Activated CD8-positive, alpha-beta memory T cell treated with anti-CD3 and anti-CD28 coated beads, Interleukin-2, amount 10 ng/mL, durations not matched to agents 7 days and 5 days (primary cell): ENCODE measurements around the gene LTC4S. TPM values are rescaled to one million over a fixed set of nuclear protein-coding genes. Genes with fewer than 3 reads are reported as not detected.

ENCODE experiments used
- microRNA-seq: library from miRNA; unstranded; fragments of <30 nt; microRNA quantifications from one replicate; pipeline ENCODE4 v1.2.0, GENCODE V29; 2022
- total RNA-seq, 2 experiments: library from RNA; stranded (reverse); gene quantifications; one replicate each; pipeline ENCODE4 v1.2.3, GENCODE V29; 2021

Gene LTC4S
- total RNA-seq, 2 experiments from 2014 or later: 0.91 to 1.5 TPM

Small RNA genes lying within 50 kb of the gene (microRNA-seq; reads per million reads assigned to microRNA genes)
- 3.4 reads per million for gene MIR1229

Other genes starting within 250 kb of the LTC4S start
- gene RUFY1, start 243.4 kb upstream of the LTC4S start, total RNA-seq: 10 to 100 TPM; 37.4 to 37.9 TPM
- gene HNRNPH1, start 170.3 kb upstream of the LTC4S start, total RNA-seq: 1,000 to 10,000 TPM in 1 of 2 experiments, 100 to 1,000 TPM in 1; 811 to 1,007 TPM
- gene CBY3, start 113.0 kb upstream of the LTC4S start, total RNA-seq: under 1 TPM in 1 of 2 experiments, not detected in 1; 0.59 TPM
- gene CANX, start 95.0 kb upstream of the LTC4S start, total RNA-seq: 100 to 1,000 TPM; 273 to 457 TPM
- gene MAML1, start 61.2 kb upstream of the LTC4S start, total RNA-seq: 10 to 100 TPM; 34.7 to 34.9 TPM
- 100 to 1,000 TPM; 100 to 116 TPM for gene MGAT4B, start 12.9 kb downstream of the LTC4S start, total RNA-seq
- gene SQSTM1, start 26.9 kb downstream of the LTC4S start, total RNA-seq: 100 to 1,000 TPM; 130 to 198 TPM
- 10 to 100 TPM; 20.2 to 21.4 TPM for gene MRNIP, start 64.8 kb downstream of the LTC4S start, total RNA-seq
- gene TBC1D9B, start 113.9 kb downstream of the LTC4S start, total RNA-seq: 10 to 100 TPM; 71.6 to 83.3 TPM